Activated CD4-positive, CD25-positive, alpha-beta regulatory T cell treated with anti-CD3 and anti-CD28 coated beads, Interleukin-2, amount 50 U/mL, for 72 hours (primary cell): ENCODE data around the gene CHL1.
"Not testable (repeated sequence)": the region's sequence is repeated elsewhere in the genome, so short reads cannot be mapped to it uniquely, and the experiment has no call there.

Experiments
- DNase-seq: peaks from one replicate; pipeline ENCODE4 v3.0.0; 2021

The CHL1 gene

GRCh38 chr3:347581-347980 lies 151.0 kb downstream of the CHL1 start:
- DNase-seq, result no peak

GRCh38 chr3:350871-351371 lies 154.4 kb downstream of the CHL1 start:
- DNase-seq, result no peak

- no peak for DNase-seq
Observed at GRCh38 chr3:352599-352998, 156.0 kb downstream of the CHL1 start.

- no peak for DNase-seq
Observed at GRCh38 chr3:353191-353739, 156.7 kb downstream of the CHL1 start.

- DNase-seq, result no peak
Observed at GRCh38 chr3:354432-354831, 157.9 kb downstream of the CHL1 start.

GRCh38 chr3:355622-356021 lies 159.1 kb downstream of the CHL1 start:
- DNase-seq, result no peak

GRCh38 chr3:356952-357351 lies 160.4 kb downstream of the CHL1 start:
- no peak for DNase-seq

- DNase-seq, result no peak
Observed at GRCh38 chr3:359672-360071, 163.1 kb downstream of the CHL1 start.

- no peak for DNase-seq
Observed at GRCh38 chr3:362681-363338, 166.2 kb downstream of the CHL1 start.

GRCh38 chr3:364287-364686 lies 167.7 kb downstream of the CHL1 start:
- no peak for DNase-seq

- no peak for DNase-seq
Observed at GRCh38 chr3:365268-365667, 168.7 kb downstream of the CHL1 start.

GRCh38 chr3:366253-366652 lies 169.7 kb downstream of the CHL1 start:
- DNase-seq, result not testable (repeated sequence)

- no peak for DNase-seq
Observed at GRCh38 chr3:373193-373779, 176.7 kb downstream of the CHL1 start.

- no peak for DNase-seq
Observed at GRCh38 chr3:374459-374858, 177.9 kb downstream of the CHL1 start.

GRCh38 chr3:377158-377561 lies 180.6 kb downstream of the CHL1 start:
- no peak for DNase-seq

- DNase-seq, result no peak
Observed at GRCh38 chr3:380801-381200, 184.2 kb downstream of the CHL1 start.

- no peak for DNase-seq
Observed at GRCh38 chr3:385151-385550, 188.6 kb downstream of the CHL1 start.

- no peak for DNase-seq
Observed at GRCh38 chr3:394775-395174, 198.2 kb downstream of the CHL1 start.

- no peak for DNase-seq
Observed at GRCh38 chr3:396293-396692, 199.7 kb downstream of the CHL1 start.

GRCh38 chr3:399647-400046 lies 203.1 kb downstream of the CHL1 start:
- no peak for DNase-seq

- no peak for DNase-seq
Observed at GRCh38 chr3:403826-404225, 207.3 kb downstream of the CHL1 start.

GRCh38 chr3:409011-409410 lies 212.4 kb downstream of the CHL1 start:
- no peak for DNase-seq

GRCh38 chr3:411226-411625 lies 214.7 kb downstream of the CHL1 start:
- DNase-seq, result no peak

GRCh38 chr3:414063-414462 lies 217.5 kb downstream of the CHL1 start:
- no peak for DNase-seq
